Measurements from ENCODE around the gene SH3BP2. TPM values are rescaled to one million over a fixed set of nuclear protein-coding genes. Genes with fewer than 3 reads are reported as not detected.
A peak's percentile ranks its signal among the peaks of the same experiment; 100 is the strongest.

Gene SH3BP2
- polyA plus RNA-seq, 1 donor (not counting 4 experiments of a cell fraction or from before 2014, with no cell fraction given) = 11.2 TPM

- FAIRE-seq (no peak), DNase-seq (ENCODE audit: low read depth, low spot score) (no peak)
- H3K79me2 ChIP-seq (ENCODE audit: control insufficient read depth, insufficient read depth, low read length) = no peaks in the 10 kb centered on the region
- no peaks in the 10 kb centered on the region for H3K36me3 ChIP-seq (ENCODE audit: control insufficient read depth in 2 of 2, extremely low read depth in 1 of 2, insufficient read depth in 2 of 2, low read length in 2 of 2)
- H3K27ac ChIP-seq (ENCODE audit: control insufficient read depth, insufficient read depth, low read length) = no peak overlapping the region
- peaks cover 33% of the 10 kb centered on the region for H3K4me1 ChIP-seq (ENCODE audit: control insufficient read depth, extremely low read depth, insufficient read depth, low read length)
- no peaks in the 10 kb centered on the region for H3K9me1 ChIP-seq (ENCODE audit: control insufficient read depth, extremely low read depth, insufficient read depth, low read length)
- H3K9me3 ChIP-seq (ENCODE audit: control insufficient read depth, low read depth, low read length) = no peaks in the 10 kb centered on the region
- no peak overlapping the region for H3K4me3 ChIP-seq (ENCODE audit: control insufficient read depth in 2 of 3, extremely low read depth in 1 of 3, insufficient read depth in 2 of 3, low read depth in 1 of 3, low read length in 3 of 3)
- H4K20me1 ChIP-seq (ENCODE audit: control insufficient read depth, extremely low read depth, insufficient read depth, low read length) = no peaks in the 10 kb centered on the region
- dilution Hi-C loops (cut with MboI; ENCODE audit: extremely low pct_ligation_motif_present, low sequenced_read_pairs) = no loop called here
- TF ChIP-seq, protein P1, sequence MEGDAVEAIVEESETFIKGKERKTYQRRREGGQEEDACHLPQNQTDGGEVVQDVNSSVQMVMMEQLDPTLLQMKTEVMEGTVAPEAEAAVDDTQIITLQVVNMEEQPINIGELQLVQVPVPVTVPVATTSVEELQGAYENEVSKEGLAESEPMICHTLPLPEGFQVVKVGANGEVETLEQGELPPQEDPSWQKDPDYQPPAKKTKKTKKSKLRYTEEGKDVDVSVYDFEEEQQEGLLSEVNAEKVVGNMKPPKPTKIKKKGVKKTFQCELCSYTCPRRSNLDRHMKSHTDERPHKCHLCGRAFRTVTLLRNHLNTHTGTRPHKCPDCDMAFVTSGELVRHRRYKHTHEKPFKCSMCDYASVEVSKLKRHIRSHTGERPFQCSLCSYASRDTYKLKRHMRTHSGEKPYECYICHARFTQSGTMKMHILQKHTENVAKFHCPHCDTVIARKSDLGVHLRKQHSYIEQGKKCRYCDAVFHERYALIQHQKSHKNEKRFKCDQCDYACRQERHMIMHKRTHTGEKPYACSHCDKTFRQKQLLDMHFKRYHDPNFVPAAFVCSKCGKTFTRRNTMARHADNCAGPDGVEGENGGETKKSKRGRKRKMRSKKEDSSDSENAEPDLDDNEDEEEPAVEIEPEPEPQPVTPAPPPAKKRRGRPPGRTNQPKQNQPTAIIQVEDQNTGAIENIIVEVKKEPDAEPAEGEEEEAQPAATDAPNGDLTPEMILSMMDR (optimal IDR thresholded peaks at IDR 0.05 in 1 of 3, IDR thresholded peaks at IDR 0.05 in 1 of 3, conservative IDR thresholded peaks at IDR 0.05 in 1 of 3; ENCODE audit: extremely low read depth in 1 of 3, insufficient read depth in 2 of 3, low read length in 3 of 3) = no peak
- no peak overlapping the region for H2AFZ ChIP-seq (ENCODE audit: control insufficient read depth, low read length)
- peaks cover 15% of the 10 kb centered on the region for H3K27me3 ChIP-seq (ENCODE audit: control insufficient read depth, extremely low read depth, insufficient read depth, low read length)
- H3K9ac ChIP-seq (ENCODE audit: control insufficient read depth, extremely low read depth, insufficient read depth, low read length) = no peak overlapping the region
- no peak overlapping the region for H3K4me2 ChIP-seq (ENCODE audit: control insufficient read depth, extremely low read depth, insufficient read depth, low read depth, low read length)
These were observed 532 bp upstream of the SH3BP2 start for GRCh38 chr4:2792396-2792710.

DNA sequence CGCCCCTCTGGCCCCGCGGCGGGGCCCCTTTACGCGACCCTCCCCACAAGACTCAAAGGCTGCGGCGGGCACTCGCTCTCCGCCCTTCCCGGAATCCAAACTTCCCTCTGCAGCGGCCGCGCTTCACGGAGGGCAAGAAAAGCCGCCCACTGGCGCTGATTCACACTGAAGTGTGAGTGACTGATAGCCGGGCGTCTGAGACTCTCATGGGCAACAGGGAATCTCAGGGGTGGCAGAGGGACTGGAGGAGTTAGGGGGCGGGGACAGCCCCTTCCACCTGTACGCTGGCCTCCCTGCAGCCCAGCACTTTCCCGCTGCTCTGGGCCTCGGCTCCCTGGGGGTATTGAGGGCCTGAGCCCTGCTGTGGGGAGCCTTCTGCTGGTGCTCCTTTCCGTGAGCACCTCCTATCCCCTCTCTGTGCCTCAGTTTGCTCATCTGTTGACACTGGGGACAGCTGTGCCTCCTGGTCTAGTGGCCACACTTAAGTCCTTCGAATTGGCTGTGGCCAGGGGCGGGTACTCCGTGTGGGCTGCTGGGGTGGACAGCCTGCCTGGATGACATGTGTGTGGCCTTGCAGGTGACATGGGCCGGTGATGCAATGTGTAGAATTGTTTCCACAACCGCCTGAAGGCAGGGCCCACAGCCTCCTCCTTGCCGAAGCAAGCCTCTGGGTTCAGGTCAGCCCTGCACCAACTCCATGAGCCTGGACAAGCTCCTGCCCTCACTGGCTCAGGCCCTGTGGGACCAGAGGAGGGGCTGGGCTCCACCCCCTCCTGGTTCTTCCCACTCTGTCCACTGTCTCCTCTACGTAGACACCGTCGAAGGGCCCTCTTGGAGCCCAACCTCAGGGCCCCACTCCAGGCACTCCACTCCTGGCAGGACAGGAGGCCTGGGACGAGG lies 951 bp downstream of the SH3BP2 start:
- H3K4me2 ChIP-seq (ENCODE audit: control insufficient read depth, extremely low read depth, insufficient read depth, low read depth, low read length) = peak overlapping the region; percentile 83
- FAIRE-seq = peak; percentile 60
- TF ChIP-seq EZH2 (IDR thresholded peaks at IDR 0.05; ENCODE audit: low read length) = no peak
- TF ChIP-seq, protein P1 (optimal IDR thresholded peaks at IDR 0.05 in 1 of 3, IDR thresholded peaks at IDR 0.05 in 1 of 3, conservative IDR thresholded peaks at IDR 0.05 in 1 of 3; ENCODE audit: extremely low read depth in 1 of 3, insufficient read depth in 2 of 3, low read length in 3 of 3) = no peak
- dilution Hi-C loops (cut with MboI; ENCODE audit: extremely low pct_ligation_motif_present, low sequenced_read_pairs) = no loop called here
- no peaks in the 10 kb centered on the region for H3K36me3 ChIP-seq (ENCODE audit: control insufficient read depth in 2 of 2, extremely low read depth in 1 of 2, insufficient read depth in 2 of 2, low read length in 2 of 2)
- H3K27me3 ChIP-seq (ENCODE audit: control insufficient read depth, extremely low read depth, insufficient read depth, low read length) = peaks cover 15% of the 10 kb centered on the region
- H2AFZ ChIP-seq (ENCODE audit: control insufficient read depth, low read length) = peak overlapping the region; percentile 62
- DNase-seq (ENCODE audit: low read depth, low spot score) = no peak
- H3K79me2 ChIP-seq (ENCODE audit: control insufficient read depth, insufficient read depth, low read length) = no peaks in the 10 kb centered on the region
- H3K9ac ChIP-seq (ENCODE audit: control insufficient read depth, extremely low read depth, insufficient read depth, low read length) = peak overlapping the region; percentile 68
- no peaks in the 10 kb centered on the region for H3K9me3 ChIP-seq (ENCODE audit: control insufficient read depth, low read depth, low read length)
- peak overlapping the region; percentile 50 to 74 (median 57) for H3K4me3 ChIP-seq (ENCODE audit: control insufficient read depth in 2 of 3, extremely low read depth in 1 of 3, insufficient read depth in 2 of 3, low read depth in 1 of 3, low read length in 3 of 3)
- H3K4me1 ChIP-seq (ENCODE audit: control insufficient read depth, extremely low read depth, insufficient read depth, low read length) = peaks cover 47% of the 10 kb centered on the region
- no peaks in the 10 kb centered on the region for H3K9me1 ChIP-seq (ENCODE audit: control insufficient read depth, extremely low read depth, insufficient read depth, low read length)
- H3K27ac ChIP-seq (ENCODE audit: control insufficient read depth, insufficient read depth, low read length) = no peak overlapping the region
- no peaks in the 10 kb centered on the region for H4K20me1 ChIP-seq (ENCODE audit: control insufficient read depth, extremely low read depth, insufficient read depth, low read length)

Measured in keratinocyte (primary cell).